Calu3 (cell line): Measurements from ENCODE around the gene SCLY. TPM values are rescaled to one million over a fixed set of nuclear protein-coding genes. Genes with fewer than 3 reads are reported as not detected.
A peak's percentile ranks its signal among the peaks of the same experiment; 100 is the strongest.

Experiments used
- BruUV-seq: library from RNA; stranded (reverse); fragments of 400-500 nt; replicated peaks from 2 replicates; lab custom pipeline; 2021; lab: Mats Ljungman, UMichigan
- CTCF ChIA-PET: fragments of 300-600 bp; sonication (Branson Sonifier 250); formaldehyde crosslinking; loops from one replicate; lab custom pipeline; 2022; ENCODE audit warnings: antibody characterized with exemption; lab: Charles Lee
- DNase-seq: peaks from one replicate; pipeline ENCODE4 v3.0.0; 2022
- H3K27ac Mint-ChIP-seq: one replicate; pipeline ENCODE4 v1.8.0; 2022; ENCODE audit warnings: mixed read lengths; ENCODE audit not compliant: unreplicated experiment
- H3K27me3 Mint-ChIP-seq: one replicate; pipeline ENCODE4 v1.8.0; 2022; ENCODE audit warnings: mixed read lengths; ENCODE audit not compliant: unreplicated experiment
- H3K36me3 Mint-ChIP-seq: one replicate; pipeline ENCODE4 v1.8.0; 2022; ENCODE audit warnings: mild to moderate bottlenecking, moderate library complexity, mixed read lengths; ENCODE audit not compliant: insufficient read depth, unreplicated experiment
- H3K4me1 Mint-ChIP-seq: one replicate; pipeline ENCODE4 v1.8.0; 2022; ENCODE audit warnings: mild to moderate bottlenecking, low read depth, mixed read lengths; ENCODE audit not compliant: unreplicated experiment
- H3K4me3 Mint-ChIP-seq: one replicate; pipeline ENCODE4 v1.8.0; 2022; ENCODE audit warnings: mild to moderate bottlenecking, low read depth, moderate library complexity, mixed read lengths; ENCODE audit not compliant: unreplicated experiment
- H3K9me3 Mint-ChIP-seq: one replicate; pipeline ENCODE4 v1.8.0; 2022; ENCODE audit warnings: low read depth, mixed read lengths; ENCODE audit not compliant: unreplicated experiment
- intact Hi-C: fragments of 100-400 bp; cut with micrococcal nuclease; formaldehyde crosslinking; loops from one replicate; pipeline ENCODE4 v1.10.0; 2022; ENCODE audit not compliant: unreplicated experiment
- total RNA-seq: library from RNA; stranded (reverse); gene quantifications from 2 replicates; pipeline ENCODE4 v1.2.3, GENCODE V29; 2022
- TF ChIP-seq, protein P1 (sequence below): fragments of 200-600 bp; IDR thresholded peaks from one replicate; pipeline ENCODE4 v1.8.0; 2022; ENCODE audit warnings: antibody characterized with exemption; ENCODE audit not compliant: unreplicated experiment

SCLY gene
- total RNA-seq, 1 experiment from 2014 or later: 37.5 TPM

GRCh38 chr2:238144262-238144661, 83.5 kb downstream of the SCLY start:
- CTCF ChIA-PET: no interaction called here
- peaks cover 28% of the 10 kb centered on the region for H3K4me1 Mint-ChIP-seq
- H3K27me3 Mint-ChIP-seq: no peaks in the 10 kb centered on the region
- peaks cover 10% of the 10 kb centered on the region for H3K36me3 Mint-ChIP-seq
- H3K9me3 Mint-ChIP-seq: no peaks in the 10 kb centered on the region
- BruUV-seq: no TSS peak
- intact Hi-C loops: loop anchor here (5.0 kb wide), 1 partner anchor 82 kb away; the partner anchor contains the start of gene SCLY
- DNase-seq: no peak
- TF ChIP-seq, protein P1, sequence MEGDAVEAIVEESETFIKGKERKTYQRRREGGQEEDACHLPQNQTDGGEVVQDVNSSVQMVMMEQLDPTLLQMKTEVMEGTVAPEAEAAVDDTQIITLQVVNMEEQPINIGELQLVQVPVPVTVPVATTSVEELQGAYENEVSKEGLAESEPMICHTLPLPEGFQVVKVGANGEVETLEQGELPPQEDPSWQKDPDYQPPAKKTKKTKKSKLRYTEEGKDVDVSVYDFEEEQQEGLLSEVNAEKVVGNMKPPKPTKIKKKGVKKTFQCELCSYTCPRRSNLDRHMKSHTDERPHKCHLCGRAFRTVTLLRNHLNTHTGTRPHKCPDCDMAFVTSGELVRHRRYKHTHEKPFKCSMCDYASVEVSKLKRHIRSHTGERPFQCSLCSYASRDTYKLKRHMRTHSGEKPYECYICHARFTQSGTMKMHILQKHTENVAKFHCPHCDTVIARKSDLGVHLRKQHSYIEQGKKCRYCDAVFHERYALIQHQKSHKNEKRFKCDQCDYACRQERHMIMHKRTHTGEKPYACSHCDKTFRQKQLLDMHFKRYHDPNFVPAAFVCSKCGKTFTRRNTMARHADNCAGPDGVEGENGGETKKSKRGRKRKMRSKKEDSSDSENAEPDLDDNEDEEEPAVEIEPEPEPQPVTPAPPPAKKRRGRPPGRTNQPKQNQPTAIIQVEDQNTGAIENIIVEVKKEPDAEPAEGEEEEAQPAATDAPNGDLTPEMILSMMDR: no peak
- H3K4me3 Mint-ChIP-seq: no peak overlapping the region
- H3K27ac Mint-ChIP-seq: no peak overlapping the region

DNA sequence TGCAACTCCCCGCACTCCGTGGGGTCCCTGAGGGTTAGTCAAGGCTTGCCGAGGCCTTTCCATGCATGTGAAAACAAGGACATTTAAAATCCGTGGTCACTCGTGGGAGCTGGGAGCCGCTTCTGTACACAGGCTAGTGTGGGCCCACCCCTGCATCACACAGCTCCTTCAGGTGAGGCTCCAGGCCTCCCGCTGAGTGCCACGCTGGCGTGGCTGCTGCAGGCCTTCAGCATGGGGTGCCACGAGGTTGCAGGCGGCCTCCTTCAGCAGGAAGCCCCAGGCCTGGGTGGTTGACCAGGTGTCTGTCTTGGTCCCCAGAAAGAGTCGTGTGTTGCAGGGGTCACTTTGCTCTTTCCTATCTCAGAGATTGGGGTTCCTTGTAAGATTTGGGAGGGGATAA, 84.2 kb downstream of the SCLY start:
- DNase-seq: no peak
- CTCF ChIA-PET: no interaction called here
- H3K36me3 Mint-ChIP-seq: peaks cover 10% of the 10 kb centered on the region
- intact Hi-C loops: no loop called here
- H3K27me3 Mint-ChIP-seq: no peaks in the 10 kb centered on the region
- no peak overlapping the region for H3K4me3 Mint-ChIP-seq
- no TSS peak for BruUV-seq
- TF ChIP-seq, protein P1: no peak
- no peak overlapping the region for H3K27ac Mint-ChIP-seq
- H3K9me3 Mint-ChIP-seq: no peaks in the 10 kb centered on the region
- peaks cover 28% of the 10 kb centered on the region for H3K4me1 Mint-ChIP-seq

- BruUV-seq: no TSS peak
- Mint-ChIP-seq H3K27me3 (no peaks in the 10 kb centered on the region), H3K4me3 (no peak overlapping the region), H3K9me3 (no peaks in the 10 kb centered on the region), H3K4me1 (peaks cover 28% of the 10 kb centered on the region), H3K36me3 (peaks cover 10% of the 10 kb centered on the region), H3K27ac (no peak overlapping the region)
- TF ChIP-seq, protein P1: no peak
- CTCF ChIA-PET: no interaction called here
- peak; percentile 58 for DNase-seq
- intact Hi-C loops: no loop called here
Observed at GRCh38 chr2:238145851-238146250, 85.0 kb downstream of the SCLY start.

DNA sequence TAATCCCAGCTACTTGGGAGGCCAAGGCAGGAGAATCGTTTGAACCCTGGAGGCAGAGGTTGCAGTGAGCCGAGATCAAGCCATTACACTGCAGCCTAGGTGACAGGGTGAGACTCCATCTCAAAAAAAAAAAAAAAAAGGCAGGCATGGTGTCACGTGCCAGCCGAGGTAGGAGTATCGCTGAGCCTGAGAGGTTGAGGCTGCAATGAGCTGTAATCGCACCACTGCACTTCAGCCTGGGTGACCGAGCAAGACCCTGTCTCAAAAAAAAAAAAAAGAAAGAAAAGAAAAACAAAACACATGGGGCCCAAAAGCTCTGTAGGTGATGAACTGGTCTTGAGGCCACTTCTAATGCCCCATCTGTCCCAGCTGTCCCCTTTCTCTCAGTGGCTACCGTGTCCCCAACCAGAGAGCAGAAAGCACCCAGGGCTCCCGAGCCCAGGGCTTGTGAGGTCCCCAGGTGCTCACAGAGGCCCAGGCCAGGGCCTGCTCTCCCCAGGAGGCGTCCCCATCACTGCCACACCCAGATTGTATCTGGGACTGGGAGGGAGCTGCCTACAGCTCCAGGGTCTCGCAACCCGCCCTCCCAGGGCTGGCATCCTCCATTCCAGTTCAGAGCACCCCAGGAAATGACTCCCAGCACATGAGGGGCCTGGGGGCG, 86.2 kb downstream of the SCLY start:
- DNase-seq: no peak
- Mint-ChIP-seq H3K9me3 (no peaks in the 10 kb centered on the region), H3K4me1 (peaks cover 17% of the 10 kb centered on the region), H3K27me3 (no peaks in the 10 kb centered on the region), H3K4me3 (no peak overlapping the region), H3K36me3 (no peaks in the 10 kb centered on the region), H3K27ac (no peak overlapping the region)
- TF ChIP-seq, protein P1: no peak
- intact Hi-C loops: no loop called here
- BruUV-seq: no TSS peak
- CTCF ChIA-PET: interaction anchor here (0.5 to 0.6 kb wide), 2 partner anchors 57 to 141 kb away, joined by 3 to 6 read pairs; no protein-coding TSS in a partner anchor
